ENCODE results near the gene CAMKK2.
"Not testable (repeated sequence)": the region's sequence is repeated elsewhere in the genome, so short reads cannot be mapped to it uniquely, and the experiment has no call there.

CAMKK2 gene

DNA sequence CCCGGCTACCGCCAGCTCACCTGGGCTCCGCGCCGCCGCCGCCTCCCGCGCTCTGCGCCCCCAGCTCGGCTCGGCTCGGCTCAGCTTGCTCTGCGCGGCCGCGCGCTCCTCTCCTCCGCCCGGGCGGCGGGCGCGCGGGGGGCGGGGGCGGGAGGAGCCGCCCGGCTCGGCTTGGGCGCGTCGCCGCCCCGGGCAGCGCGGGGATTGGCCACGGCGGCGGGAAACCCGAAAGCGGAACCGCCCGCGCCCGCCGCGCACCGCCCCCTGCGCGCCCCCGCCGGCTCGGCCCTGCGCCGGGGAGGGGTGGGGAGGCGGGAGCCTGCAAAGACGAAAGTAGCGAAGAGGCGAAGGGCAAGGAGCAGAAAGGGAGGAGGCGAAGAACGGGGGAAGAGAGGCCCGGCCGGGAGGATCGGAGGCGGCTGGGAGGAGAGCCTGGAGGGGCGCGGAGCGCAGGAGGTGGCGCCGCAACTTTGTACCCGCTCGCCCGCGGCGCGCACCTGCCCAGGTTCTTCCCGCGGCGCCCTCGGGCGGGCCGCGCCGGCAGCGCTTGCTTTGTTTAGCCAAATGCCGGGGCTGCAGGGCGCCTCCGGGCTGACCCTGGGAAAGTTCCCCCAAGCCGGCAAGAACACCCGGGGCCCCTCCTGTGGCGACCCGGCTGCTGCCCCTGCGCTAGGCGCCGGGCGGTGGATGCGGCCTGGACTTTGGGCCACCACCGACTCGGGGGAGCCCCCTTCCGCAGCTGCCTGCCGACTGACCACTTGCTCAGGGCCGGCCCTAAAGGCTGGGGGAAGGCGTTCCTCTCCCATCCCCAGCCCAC is at the start of gene CAMKK2:
CAMKK2 (minus strand) TSS at position 92 of the 817 bp plus-strand sequence. CDS start 22,183 bp downstream, outside the sequence.
- DNase-seq (ENCODE audit: low read depth), result peak; percentile 71

DNA sequence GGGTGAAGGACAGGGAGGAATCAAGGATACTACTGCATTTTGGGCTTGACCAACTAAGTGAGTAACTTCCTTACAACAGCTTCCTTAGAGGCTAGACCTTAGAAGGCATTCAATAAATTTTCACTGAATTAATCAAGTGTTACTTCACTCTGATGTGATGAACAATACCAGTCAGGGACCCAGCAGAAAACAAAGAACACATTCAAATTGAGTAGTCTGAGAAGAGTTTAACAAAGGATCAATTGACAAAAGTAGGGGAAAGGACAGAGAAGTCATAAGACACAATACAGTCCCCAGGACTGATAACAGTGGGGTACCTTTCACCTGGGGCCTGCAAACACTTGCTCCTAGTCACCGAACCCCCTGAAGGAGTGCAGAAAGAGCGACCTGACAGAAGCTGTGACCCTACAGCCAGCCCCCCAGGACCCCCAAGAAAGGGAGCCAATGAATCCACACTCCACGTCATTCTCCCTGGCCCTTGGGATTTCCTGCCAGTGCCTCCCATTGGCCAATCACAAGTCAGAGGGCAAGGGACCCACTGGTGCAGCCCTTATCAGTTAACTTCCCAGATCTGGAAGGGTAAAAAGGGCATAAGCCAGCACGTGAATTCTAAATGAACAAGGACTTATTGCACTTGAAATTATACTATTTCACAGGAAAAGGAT is 48.8 kb upstream of the CAMKK2 start:
- no peak for DNase-seq (ENCODE audit: low read depth)

DNA sequence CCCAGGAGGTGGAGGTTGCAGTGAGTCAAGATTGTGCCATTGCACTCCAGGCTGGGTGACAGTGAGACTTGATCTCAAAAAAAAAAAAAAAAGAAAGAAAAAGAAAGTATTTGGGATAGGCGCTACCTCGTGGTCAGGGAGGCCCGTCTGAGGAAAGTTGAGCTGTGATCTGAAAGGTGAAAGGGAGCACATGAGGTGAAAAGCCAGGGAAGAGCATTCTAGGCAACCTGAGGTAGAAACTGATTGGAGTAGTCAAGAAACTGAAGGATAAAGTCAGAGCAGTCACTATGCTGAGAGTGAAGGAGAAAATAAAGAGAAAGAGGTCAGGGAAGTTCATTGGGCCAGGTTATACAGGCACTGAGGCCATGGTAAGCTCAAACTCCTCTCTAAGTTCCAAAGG is 48.0 kb upstream of the CAMKK2 start:
- no peak for DNase-seq (ENCODE audit: low read depth)

DNA sequence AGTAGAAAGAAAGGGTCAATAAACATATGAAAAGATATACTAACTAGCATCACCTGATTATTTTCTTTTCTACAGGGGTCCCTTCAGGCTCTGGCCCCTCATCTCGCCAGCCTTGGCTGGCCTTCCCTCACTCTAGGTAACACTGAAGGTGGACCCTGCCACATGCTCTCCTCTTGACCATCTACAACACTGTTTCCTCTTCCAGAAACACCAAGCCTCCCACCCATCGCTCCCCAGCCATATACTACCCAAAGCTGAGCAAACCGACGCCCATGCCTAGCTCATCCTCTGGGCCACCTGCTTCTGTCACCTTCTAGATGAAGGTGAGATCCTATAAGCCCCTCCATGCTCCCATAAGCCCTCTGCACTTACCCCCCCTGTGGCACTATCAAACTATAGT is 40.9 kb upstream of the CAMKK2 start:
- DNase-seq (ENCODE audit: low read depth), result no peak

DNA sequence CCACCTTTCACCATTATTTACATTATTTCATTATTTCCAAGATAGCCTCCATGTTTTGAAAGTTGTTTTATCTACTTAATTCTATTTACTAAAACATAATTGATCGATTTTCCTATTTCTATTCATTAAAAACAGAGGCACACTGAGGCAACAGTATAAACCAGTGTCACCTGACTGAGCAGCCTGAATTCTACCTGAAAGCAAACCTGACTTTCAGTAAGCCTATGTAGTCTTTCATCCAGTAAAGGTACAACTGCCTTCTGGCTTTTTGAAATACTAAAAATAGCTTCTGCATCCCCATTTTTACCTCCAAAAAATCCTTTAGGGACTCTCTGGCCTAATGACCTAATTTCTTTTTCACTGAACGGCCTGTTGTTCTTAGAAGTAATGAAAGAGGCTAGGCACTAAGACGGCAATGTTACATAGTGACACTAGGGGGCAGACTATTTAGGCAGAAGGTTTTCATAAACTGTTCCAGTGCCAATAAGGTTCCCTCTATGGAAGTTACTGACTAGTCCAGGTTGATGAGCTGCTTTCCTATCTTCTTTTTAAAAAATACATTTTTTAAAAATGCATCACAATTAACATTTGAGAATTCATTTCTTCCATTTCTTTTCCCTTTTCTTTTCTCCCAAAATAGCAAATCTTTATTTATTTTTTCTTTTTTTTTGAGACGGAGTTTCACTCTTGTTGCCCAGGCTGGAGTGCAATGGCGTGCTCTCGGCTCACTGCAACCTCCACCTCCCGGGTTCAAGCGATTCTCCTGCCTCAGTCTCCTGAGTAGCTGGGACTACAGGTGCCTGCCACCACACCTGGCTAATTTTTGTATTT is 38.2 kb upstream of the CAMKK2 start:
- no peak for DNase-seq (ENCODE audit: low read depth)

DNA sequence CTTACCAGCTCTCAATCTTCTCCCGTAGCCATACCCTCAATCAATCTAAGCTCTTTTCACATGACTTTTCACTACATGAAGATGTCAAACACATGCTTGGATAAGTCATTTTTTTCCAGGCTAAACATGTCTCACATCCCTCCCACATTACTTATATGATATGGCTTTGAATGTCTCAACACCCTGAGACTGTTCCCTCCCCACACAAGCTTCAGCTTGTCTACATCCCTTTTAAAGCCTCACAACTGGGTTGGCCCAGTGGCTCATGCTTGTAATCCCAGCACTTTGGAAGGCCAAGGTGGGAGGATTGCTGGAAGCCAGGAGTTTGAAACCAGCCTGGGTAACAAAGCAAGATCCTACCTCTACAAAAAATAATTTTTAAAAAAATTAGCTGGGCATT is 37.2 kb upstream of the CAMKK2 start:
- no peak for DNase-seq (ENCODE audit: low read depth)

DNA sequence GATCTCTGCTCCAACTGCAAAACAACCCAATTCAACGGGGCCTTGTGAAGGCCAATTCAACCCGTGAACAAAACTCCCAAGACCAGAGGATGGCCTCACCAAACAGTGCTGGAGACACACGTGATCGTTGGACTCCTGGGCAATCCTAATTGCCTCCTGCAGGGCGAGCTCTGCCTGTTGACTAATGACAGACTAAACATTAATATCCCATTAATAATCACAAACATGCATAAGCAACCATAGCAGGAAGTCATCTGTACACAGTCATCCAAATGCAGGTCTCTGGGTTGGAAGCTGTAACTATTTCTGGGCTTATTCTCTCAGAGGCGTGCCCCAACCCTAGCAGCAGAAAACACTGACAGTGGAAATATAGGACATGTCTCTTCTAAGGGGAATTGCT is 34.7 kb upstream of the CAMKK2 start:
- DNase-seq (ENCODE audit: low read depth), result no peak

DNA sequence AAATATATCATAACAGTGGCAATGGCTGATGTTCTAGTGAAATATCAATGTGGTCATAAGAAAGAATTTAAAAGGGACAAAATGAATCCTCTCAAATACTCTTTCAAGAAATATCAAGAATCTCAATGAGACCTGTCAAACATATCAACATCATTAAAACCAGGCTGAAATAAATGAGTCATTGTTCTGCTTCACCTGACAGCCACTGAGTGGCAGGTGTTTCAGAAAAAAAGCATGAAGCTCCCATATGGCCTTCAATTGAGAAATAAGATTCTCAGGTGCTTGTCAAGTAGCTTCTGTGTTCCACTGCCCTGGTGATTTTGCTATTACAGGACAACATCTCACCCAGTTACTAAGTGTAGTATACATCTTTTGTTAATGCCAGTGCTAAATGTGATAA is 34.2 kb upstream of the CAMKK2 start:
- no peak for DNase-seq (ENCODE audit: low read depth)

DNA sequence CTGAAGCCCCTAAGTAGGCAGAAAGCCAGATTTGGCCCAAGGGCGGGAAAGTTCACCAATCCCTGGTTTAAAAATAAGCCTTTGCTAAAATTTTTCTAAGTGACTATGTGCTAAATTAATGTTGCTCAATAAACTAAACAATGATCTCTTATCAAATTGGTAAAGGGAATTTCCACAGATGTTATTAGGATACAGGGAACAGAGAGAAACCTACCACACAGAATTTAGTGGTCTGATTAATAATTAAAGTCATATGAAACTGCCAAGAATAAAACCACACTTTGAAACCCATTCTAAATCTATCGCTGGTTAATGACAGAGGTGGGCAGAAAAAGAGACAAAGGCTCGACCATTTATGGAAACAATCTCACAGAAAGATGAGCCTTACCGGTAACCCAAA is 33.7 kb upstream of the CAMKK2 start:
- no peak for DNase-seq (ENCODE audit: low read depth)

DNA sequence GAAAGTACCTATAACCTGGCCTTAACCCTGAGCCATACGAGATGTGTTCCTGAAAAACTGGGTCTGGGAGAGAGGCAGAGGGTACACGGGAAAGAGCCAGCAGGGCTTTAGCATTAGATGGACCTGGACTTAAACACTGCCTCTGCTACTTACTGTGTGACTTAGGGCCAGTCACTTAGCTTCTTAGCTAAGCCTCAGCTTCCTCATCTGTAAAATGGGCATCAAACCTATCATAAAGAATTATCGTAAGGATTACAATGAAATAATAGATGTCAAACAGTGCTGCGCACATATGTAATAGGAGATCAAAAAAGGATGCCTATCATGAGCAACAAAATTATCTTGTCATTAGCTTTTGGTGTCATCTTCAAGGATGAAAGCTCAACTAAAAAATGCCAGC is 32.1 kb upstream of the CAMKK2 start:
- no peak for DNase-seq (ENCODE audit: low read depth)

DNA sequence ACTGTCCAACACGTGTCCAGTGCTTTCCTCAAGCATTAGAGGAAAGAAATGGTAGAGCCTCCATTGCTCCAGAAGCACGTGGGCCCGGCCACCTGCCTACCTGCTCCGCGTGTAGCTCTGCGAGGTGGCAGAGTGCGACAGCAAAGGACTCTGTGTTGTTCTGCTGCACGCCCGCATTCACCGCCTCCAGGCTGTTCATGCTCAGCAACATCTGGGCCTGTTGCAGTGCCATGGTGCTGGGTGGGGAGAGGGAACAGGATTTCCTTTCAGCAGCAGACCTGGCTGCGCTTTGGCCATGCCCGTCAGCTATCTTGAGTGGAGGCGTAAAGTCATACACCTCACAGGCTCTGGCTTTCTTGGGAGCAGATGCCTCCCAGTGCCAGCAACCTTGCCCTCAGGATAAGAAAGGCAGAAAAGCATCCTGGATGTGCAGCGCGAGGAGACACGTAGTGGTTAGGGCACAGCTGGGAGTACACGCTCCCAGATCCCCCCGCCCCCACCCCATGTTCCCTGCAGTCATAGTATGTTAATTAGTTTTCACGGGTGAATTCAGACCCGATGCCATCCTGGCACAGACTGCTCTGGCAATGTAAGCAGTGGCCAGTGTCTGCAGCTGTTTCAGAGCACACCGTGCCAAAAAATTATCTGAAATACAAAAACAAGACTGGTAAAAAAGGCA is 30.6 kb upstream of the CAMKK2 start:
- DNase-seq (ENCODE audit: low read depth), result no peak

DNA sequence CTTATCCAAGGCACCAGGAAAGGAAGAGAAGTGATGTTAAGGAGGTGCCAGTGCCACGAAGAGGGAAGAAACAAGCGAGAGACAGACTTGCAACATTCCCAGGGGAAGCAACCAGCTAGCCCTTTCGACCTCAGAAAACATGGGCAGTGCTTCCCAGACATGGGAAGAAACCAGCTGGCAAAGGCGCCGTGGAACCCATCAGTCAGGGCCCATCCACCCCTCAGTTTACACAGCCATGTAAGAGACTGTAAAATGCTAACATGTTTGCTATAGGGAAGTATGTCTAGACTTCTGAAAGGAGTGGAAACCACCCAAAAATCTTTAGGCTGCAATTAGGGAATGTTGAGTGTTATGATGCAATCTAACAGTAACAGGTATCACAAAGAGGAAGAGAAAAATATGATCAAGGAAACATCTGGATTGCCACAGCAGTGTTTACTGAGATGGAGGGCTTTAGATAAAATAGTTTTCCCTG is 29.4 kb upstream of the CAMKK2 start:
- DNase-seq (ENCODE audit: low read depth), result no peak

DNA sequence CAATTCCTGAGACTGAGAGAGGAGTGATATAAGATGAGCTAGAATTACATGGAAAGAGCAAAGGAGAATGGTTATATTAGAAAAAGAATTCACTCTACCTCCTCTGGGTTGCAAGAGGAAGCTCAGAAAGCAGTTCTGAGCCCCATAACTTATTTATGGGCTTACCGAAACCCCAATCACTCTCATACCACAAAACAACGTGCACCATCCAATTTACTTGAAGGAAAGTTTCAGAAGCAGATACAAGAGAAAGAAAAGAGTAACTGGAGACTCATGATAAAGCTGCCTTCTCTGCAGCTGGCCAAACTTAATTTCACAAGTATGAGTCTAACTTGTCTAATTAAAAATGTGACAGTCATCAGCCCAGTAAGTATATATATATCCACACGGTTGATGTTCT is 27.4 kb upstream of the CAMKK2 start:
- no peak for DNase-seq (ENCODE audit: low read depth)

DNA sequence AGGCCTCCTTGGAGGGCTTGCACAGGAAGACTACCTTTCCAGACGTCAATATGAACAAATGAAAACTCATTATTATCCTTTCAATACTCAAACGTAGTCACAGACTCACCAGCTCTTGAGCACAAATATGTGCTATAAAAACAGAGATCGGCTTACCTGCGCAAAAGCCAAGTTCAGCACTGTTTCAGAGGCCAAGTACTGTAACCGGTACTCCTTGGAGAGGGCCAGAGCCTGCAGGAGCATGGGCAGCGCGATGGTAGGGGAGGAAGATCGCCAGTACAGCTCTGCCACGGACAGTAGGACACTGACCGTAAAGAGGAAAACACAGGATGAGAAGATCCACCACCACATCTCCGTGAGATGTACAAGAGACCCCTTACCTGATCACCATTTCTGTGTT is 21.6 kb upstream of the CAMKK2 start:
- no peak for DNase-seq (ENCODE audit: low read depth)

DNA sequence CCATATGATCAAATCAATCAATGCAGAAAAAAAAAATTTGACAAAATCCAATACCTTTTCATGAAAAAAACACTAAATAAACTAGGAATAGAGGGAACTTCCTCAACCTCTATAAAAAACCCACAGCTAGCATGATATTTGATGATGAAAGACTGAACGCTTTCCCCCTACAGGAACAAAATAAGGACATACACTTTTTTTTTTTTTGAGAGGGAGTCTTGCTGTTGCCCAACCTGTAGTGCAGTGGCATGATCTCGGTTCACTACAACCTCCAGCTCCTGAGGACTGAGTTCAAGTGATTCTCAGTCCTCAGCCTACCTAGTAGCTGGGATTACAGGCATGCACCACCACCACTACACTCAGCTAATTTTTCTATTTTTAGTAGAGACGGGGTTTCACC is 17.9 kb upstream of the CAMKK2 start:
- DNase-seq (ENCODE audit: low read depth), result no peak

DNA sequence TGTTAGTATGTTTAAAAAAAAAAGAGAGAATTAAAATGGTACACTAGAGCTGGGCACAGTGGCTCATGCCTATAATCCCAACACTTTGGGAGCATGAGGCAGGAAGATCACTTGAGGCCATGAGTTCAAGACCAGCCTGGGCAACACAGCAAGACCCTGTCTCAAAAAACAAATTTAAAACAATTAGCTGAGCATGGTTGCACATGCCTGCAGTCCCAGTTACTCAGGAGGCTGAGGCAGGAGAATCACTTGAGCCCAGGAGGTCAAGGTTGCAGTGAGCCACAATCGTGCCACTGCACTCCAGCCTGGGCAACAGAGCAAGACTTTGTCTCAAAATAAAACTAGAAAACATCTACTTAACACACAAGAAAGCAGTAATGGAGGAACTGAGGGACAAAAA is 13.7 kb upstream of the CAMKK2 start:
- not testable (repeated sequence) for DNase-seq (ENCODE audit: low read depth)

DNA sequence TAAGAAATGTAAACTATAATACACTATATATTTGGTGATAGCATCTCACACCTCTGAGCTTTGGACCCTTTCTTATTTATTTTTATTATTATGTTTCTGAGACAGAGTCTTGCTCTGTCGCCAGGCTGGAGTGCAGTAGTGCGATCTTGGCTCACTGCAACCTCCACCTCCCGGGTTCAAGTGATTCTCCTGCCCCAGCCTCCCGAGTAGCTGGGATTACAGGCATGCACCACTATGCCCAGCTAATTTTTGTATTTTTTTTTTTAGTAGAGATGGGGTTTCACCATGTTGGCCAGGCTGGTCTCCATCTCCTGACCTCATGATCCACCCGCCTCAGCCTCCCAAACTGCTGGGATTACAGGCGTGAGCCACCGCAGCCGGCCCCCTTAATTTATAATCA is 10.9 kb upstream of the CAMKK2 start:
- not testable (repeated sequence) for DNase-seq (ENCODE audit: low read depth)

DNA sequence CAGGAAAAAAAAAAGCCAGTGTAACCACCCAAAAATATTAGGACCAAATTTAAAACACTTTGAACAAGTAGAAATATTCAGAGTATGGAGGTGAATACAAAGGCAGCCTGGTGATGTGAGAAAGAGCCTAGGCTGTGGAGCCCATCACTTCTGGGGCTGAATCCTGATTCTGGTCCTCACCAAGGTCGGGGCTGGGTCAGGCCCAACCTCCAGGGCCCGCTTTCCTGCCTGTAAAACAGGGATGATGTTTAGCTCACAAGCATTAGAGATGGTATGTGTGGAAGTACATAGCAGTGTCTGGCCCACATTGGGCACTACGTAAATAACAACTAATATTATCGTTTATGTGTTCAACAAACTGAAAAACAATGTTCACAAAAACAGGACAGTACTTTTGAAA is 7.8 kb upstream of the CAMKK2 start:
- DNase-seq (ENCODE audit: low read depth), result no peak

DNA sequence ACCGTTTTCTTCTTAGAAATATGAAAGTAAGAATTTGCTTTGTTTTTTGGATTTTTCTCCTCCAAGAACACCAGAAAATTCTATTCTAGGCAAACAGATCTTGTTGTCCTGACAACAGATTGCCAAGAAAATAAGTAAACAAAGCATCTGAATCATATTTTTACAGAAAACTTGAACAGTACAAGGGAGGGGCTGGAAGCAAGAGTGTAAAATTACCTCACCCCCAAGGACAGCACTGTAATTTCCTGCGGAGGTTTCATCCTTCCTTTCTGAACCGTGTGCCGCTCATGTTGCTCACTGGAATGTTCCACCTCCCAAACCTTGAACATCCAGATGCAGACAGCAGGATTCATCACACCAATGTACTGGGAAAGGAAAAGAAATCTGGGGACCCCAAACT is 5.4 kb upstream of the CAMKK2 start:
- DNase-seq (ENCODE audit: low read depth), result no peak

DNA sequence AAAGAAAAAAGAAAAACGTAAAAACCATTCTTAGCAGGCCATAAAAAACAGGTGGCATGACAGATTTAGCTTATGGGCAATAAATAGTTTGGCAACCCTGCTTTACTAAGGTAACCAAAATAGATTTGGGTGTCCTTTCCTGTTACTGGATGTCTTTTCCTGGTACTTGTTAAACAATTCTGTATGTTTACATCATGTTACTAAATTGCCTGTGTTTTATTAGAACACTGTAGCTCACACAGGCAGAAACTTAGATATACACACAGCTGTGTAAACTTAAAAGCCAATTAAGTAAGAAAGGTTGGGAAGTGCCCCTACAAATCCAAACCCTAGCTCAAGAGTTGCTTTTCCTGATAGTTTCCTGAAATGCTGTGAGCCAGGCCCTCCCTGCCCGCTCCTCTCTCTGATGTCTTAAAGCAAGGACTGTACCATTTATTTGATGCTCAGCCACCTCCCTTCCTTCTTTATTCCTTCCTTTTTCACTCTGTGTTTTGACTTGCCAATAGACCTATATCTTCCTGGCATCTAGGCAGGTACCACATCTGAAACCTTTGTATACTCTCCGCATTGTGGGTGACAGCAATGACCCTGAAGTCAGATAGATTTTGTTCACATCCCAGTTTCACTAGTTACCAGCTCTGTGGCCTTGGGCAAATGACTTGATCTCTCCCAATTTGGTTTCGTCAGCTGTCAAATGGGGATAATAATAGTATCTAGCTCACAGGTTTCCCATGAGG is 3.7 kb upstream of the CAMKK2 start:
- DNase-seq (ENCODE audit: low read depth), result no peak

DNA sequence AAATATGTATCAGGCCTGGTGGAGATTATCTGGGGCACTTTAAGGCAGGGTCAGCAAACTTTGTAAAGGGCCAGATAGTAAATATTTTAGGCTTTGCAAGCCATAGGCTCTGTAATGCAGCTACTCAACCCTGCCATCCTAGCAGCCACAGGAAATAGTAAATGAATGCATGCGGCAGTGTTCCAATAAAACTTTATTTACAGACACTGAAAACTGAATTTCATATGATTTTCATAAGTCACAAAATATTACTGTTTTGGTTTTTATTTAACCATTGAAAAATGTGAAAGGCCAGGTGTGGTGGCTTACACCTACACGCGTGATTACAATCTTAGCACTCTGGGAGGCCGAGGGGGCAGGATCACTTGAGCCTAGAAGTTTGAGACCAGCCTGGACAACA is 3.2 kb upstream of the CAMKK2 start:
- DNase-seq (ENCODE audit: low read depth), result no peak
